IgD-negative memory B cell (primary cell): ENCODE measurements around the gene RND2. TPM values are rescaled to one million over a fixed set of nuclear protein-coding genes. Genes with fewer than 3 reads are reported as not detected.

ENCODE experiments used
- H3K27ac Mint-ChIP-seq, 3 donors: one replicate each; pipeline ENCODE4 v1.8.0; 2020 to 2022; ENCODE audit warnings: mild to moderate bottlenecking in 3 of 3, mixed read lengths in 3 of 3, moderate library complexity in 1 of 3
- H3K27me3 Mint-ChIP-seq: one replicate; pipeline ENCODE4 v1.8.0; 2021; ENCODE audit warnings: mixed read lengths
- H3K36me3 Mint-ChIP-seq: one replicate; pipeline ENCODE4 v1.8.0; 2020; ENCODE audit warnings: mild to moderate bottlenecking, mixed read lengths
- H3K4me1 Mint-ChIP-seq, 3 donors: one replicate each; pipeline ENCODE4 v1.8.0; 2020 to 2022; ENCODE audit warnings: mixed read lengths in 3 of 3, mild to moderate bottlenecking in 1 of 3
- H3K4me3 Mint-ChIP-seq, 4 donors: one replicate each; pipeline ENCODE4 v1.8.0; 2020 to 2022; ENCODE audit warnings: mild to moderate bottlenecking in 4 of 4, mixed read lengths in 4 of 4, moderate library complexity in 3 of 4
- H3K9me3 Mint-ChIP-seq, 3 donors: one replicate each; pipeline ENCODE4 v1.8.0; 2020 to 2021; ENCODE audit warnings: mixed read lengths in 3 of 3, mild to moderate bottlenecking in 1 of 3
- polyA plus RNA-seq: library from polyadenylated mRNA; unstranded; fragments of 300-500 nt; fragmentation: Illumina TruSeq; gene quantifications from one replicate; pipeline ENCODE4 v1.2.3, GENCODE V29; 2021

RND2 gene
- polyA plus RNA-seq, 1 donor from 2014 or later = 0.05 TPM

DNA sequence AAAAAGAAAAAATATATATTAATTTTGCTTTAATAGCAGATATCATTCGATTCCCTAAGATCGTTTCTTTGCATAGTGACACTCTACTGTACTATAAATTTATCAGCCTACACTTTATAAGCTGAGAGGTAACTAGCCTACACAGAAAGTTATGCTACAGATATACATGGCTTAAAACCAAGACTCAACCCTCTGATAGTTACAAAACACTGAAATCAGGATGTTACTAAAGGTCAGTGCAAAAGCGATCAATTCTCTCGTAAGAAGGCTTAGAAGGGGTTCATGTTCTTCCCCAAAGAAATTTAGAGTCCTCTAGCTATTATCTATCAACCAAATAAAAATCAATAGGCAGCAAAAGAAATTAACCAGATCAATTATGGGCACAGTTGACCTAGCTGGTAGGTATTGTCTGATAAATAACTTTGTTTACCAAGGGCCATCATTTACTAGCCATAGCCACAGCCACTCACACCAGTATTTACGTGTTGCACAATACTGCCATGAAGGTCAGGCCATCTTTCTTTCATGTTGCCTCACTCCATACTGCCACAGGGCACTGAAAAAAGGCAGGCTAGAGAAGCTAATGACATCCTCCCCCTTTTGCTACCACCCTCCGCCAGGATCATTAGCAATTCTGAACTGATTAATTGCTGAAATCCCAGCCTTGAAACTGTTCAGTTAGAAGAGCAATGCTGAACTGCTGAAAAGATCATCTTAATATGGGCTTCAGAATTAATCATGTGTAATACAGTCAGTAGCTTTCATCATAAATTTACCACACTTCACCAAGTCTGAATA, 43.7 kb downstream of the RND2 start:
- no peaks in the 10 kb centered on the region for H3K27me3 Mint-ChIP-seq
- H3K4me3 Mint-ChIP-seq = no peak overlapping the region
- peaks cover 5% of the 10 kb centered on the region for H3K36me3 Mint-ChIP-seq
- H3K27ac Mint-ChIP-seq = no peak overlapping the region
- H3K4me1 Mint-ChIP-seq = no peaks in the 10 kb centered on the region
- H3K9me3 Mint-ChIP-seq = no peaks in the 10 kb centered on the region

DNA sequence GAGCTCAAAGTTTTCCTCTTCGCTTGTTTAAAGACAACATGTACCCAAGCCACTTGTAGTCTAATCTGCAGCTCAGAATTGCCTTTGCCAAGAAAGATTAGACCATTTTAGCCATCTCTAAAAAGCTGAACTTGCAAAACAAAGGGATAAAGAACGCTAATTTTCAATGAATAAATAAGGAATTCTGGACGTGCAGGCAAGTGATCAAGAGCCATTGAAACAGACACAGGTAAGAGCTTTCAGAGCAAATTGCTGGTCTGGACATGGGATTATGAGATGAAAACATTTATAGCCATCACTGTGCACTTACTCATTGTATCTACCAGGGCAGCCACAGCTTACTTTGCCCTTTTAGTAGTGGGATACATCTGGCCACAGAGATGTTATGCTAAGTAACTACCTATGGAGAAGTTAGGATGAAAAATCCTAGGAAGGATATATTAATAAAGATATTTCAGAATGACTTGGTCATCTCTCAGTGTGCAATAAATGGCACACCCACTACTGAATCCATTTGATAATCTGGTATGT, 44.4 kb downstream of the RND2 start:
- Mint-ChIP-seq H3K27me3 (no peaks in the 10 kb centered on the region), H3K4me1 (no peaks in the 10 kb centered on the region), H3K36me3 (peaks cover 5% of the 10 kb centered on the region), H3K4me3 (no peak overlapping the region), H3K9me3 (no peaks in the 10 kb centered on the region), H3K27ac (no peak overlapping the region)

DNA sequence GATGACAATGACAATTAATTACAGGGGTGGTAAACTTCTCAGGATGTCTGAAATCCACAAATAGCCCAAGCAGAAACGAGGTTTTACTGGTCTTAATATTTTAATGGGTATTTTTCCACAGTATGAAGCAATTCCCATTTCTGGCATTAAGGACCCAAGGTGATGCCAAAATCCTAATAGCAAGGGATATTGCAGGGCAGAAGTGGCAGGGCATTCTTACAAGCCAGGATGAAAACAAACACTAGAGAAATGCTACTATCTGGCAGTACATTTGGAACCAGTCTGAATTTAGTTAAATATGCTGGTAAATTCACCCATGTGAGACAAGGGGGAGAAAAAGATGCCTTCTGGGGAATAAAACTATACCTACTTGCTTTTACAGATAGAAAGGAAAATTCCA, 45.2 kb downstream of the RND2 start:
- no peaks in the 10 kb centered on the region for H3K9me3 Mint-ChIP-seq
- H3K27ac Mint-ChIP-seq = no peak overlapping the region
- H3K36me3 Mint-ChIP-seq = peaks cover 5% of the 10 kb centered on the region
- no peak overlapping the region for H3K4me3 Mint-ChIP-seq
- H3K27me3 Mint-ChIP-seq = no peaks in the 10 kb centered on the region
- H3K4me1 Mint-ChIP-seq = no peaks in the 10 kb centered on the region

DNA sequence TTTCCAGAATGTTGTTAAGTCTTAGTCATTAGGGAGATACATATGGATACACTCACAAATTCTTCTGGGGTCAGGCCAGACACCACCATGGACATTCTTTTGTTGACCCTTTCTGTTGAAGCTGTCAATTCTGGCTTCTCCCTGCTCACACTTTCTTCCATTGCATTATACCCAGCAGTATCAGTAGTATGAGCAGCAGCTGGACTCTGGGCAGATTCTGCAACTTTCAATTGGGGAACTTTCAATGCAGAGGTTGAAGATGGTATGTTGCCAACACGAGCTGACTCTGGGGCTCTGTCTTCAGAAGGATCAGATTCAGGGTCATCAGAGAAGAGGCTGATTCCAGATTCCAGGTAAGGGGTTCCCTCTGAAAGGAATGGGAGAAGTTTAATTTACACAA, 45.8 kb downstream of the RND2 start:
- H3K4me1 Mint-ChIP-seq = no peaks in the 10 kb centered on the region
- H3K36me3 Mint-ChIP-seq = peaks cover 5% of the 10 kb centered on the region
- H3K9me3 Mint-ChIP-seq = no peaks in the 10 kb centered on the region
- H3K27me3 Mint-ChIP-seq = no peaks in the 10 kb centered on the region
- no peak overlapping the region for H3K27ac Mint-ChIP-seq
- H3K4me3 Mint-ChIP-seq = no peak overlapping the region

DNA sequence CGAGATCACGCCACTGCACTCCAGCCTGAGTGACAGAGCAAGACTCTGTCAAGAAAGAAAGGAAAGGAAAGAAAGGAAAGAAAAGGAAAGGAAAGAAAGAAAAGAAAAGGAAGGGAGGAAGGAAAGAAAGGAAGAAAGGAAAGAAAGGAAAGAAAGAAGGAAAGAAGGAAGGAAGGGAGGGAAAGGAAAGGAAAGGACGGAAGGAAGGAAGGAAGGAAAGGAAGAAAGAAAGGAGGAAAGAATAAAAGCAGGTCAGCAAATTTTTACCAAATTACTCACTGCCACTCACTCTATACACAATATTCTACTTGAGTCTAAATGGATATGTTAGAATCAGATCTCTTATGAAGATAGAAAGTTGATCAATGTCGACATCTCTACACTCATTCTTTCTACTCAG, 49.8 kb downstream of the RND2 start:
- Mint-ChIP-seq H3K4me3 (no peak overlapping the region), H3K36me3 (peaks cover 6% of the 10 kb centered on the region), H3K27me3 (no peaks in the 10 kb centered on the region), H3K27ac (no peak overlapping the region), H3K9me3 (no peaks in the 10 kb centered on the region), H3K4me1 (no peaks in the 10 kb centered on the region)

- Mint-ChIP-seq H3K4me1 (no peaks in the 10 kb centered on the region), H3K4me3 (no peak overlapping the region), H3K9me3 (no peaks in the 10 kb centered on the region), H3K27me3 (no peaks in the 10 kb centered on the region), H3K36me3 (peaks cover 2% of the 10 kb centered on the region), H3K27ac (peak overlapping the region in 1 of 3 donors; percentile 91)
These were observed 54.7 kb downstream of the RND2 start for GRCh38 chr17:43079641-43080302.

Other genes starting within 250 kb of the RND2 start
- gene WNK4, start 244.6 kb upstream of the RND2 start, polyA plus RNA-seq = not detected
- 117 TPM for gene COA3, start 226.5 kb upstream of the RND2 start, polyA plus RNA-seq
- 0.41 TPM for gene CNTD1, start 226.4 kb upstream of the RND2 start, polyA plus RNA-seq
- gene BECN1, start 200.9 kb upstream of the RND2 start, polyA plus RNA-seq = 136 TPM
- gene PSME3, start 191.8 kb upstream of the RND2 start, polyA plus RNA-seq = 116 TPM
- gene AOC2, start 180.7 kb upstream of the RND2 start, polyA plus RNA-seq = not detected
- gene AOC3, start 174.0 kb upstream of the RND2 start, polyA plus RNA-seq = not detected
- not detected for gene G6PC1, start 124.4 kb upstream of the RND2 start, polyA plus RNA-seq
- gene AARSD1, start 60.8 kb upstream of the RND2 start, polyA plus RNA-seq = 48.9 TPM
- 1.4 TPM for gene PTGES3L, start 45.2 kb upstream of the RND2 start, polyA plus RNA-seq
- 24.0 TPM for gene RUNDC1, start 44.7 kb upstream of the RND2 start, polyA plus RNA-seq
- gene RPL27, start 26.8 kb upstream of the RND2 start, polyA plus RNA-seq = 2,481 TPM
- 63.7 TPM for gene IFI35, start 18.4 kb upstream of the RND2 start, polyA plus RNA-seq
- 47.6 TPM for gene VAT1, start 2.8 kb upstream of the RND2 start, polyA plus RNA-seq
- gene BRCA1, start 100.1 kb downstream of the RND2 start, polyA plus RNA-seq = 3.2 TPM
- gene NBR1, start 146.0 kb downstream of the RND2 start, polyA plus RNA-seq = 45.1 TPM
- gene TMEM106A, start 186.6 kb downstream of the RND2 start, polyA plus RNA-seq = 10.4 TPM
- gene CCDC200, start 203.4 kb downstream of the RND2 start, polyA plus RNA-seq = 3.0 TPM
- gene RNU2-1, start 208.7 kb downstream of the RND2 start, polyA plus RNA-seq = not detected